Keratinocyte (primary cell): ENCODE data around the gene EHHADH.

Source experiments
- CTCF ChIP-seq, 3 experiments: IDR thresholded peaks in 1 of 3; conservative IDR thresholded peaks in 1 of 3; optimal IDR thresholded peaks in 1 of 3; 2 replicates in 2 of 3; 3 replicates in 1 of 3; pipeline versions ENCODE3 to v1.5.1; 2011; ENCODE audit warnings: low read length in 3 of 3, mild to moderate bottlenecking in 3 of 3, moderate library complexity in 2 of 3, control low read depth in 1 of 3, inconsistent platforms in 1 of 3; ENCODE audit not compliant: insufficient read depth in 2 of 3; ENCODE audit errors: extremely low read depth in 1 of 3
- EZH2 ChIP-seq: IDR thresholded peaks from one replicate; pipeline ENCODE4 v1.6.1; 2012; ENCODE audit warnings: inconsistent platforms, mild to moderate bottlenecking, low read length, moderate library complexity

- no peak for TF ChIP-seq CTCF (optimal IDR thresholded peaks at IDR 0.05 in 1 of 3, IDR thresholded peaks at IDR 0.05 in 1 of 3, conservative IDR thresholded peaks at IDR 0.05 in 1 of 3; ENCODE audit: extremely low read depth in 1 of 3, insufficient read depth in 2 of 3, low read length in 3 of 3)
- TF ChIP-seq EZH2 = no peak
These were observed 56.8 kb downstream of the EHHADH start for GRCh38 chr3:185197068-185197467.
